OCI-LY1 (cell line): ENCODE data around the gene SLC9A7.

Experiments
- H2AFZ ChIP-seq: fragments of 200-600 bp; sonication (generic), shearing (Covaris generic); 2 replicates; pipeline ENCODE4 v1.6.0; 2014; ENCODE audit warnings: antibody characterized with exemption, mild to moderate bottlenecking, low read length
- H3F3A ChIP-seq: fragments of 200-600 bp; sonication (generic), shearing (Covaris generic); 2 replicates; pipeline ENCODE4 v1.6.0; 2014; ENCODE audit warnings: mild to moderate bottlenecking, antibody characterized with exemption, low read length, moderate library complexity; ENCODE audit not compliant: insufficient read depth
- H3K27ac ChIP-seq: fragments of 200-600 bp; sonication (generic); 2 replicates; pipeline ENCODE4 v1.5.1; 2014; ENCODE audit warnings: low read length, mixed run types, mild to moderate bottlenecking, low read depth; ENCODE audit not compliant: poor library complexity, severe bottlenecking
- H3K27me3 ChIP-seq: fragments of 200-600 bp; sonication (generic); 2 replicates; pipeline ENCODE4 v1.6.0; 2014; ENCODE audit warnings: antibody characterized with exemption, mild to moderate bottlenecking, low read length, moderate library complexity; ENCODE audit not compliant: insufficient read depth
- H3K36me3 ChIP-seq: fragments of 200-600 bp; sonication (generic); 2 replicates; pipeline ENCODE4 v1.6.1; 2014; ENCODE audit warnings: mild to moderate bottlenecking, antibody characterized with exemption, low read length, moderate library complexity, mixed read lengths; ENCODE audit not compliant: insufficient read depth
- H3K4me1 ChIP-seq: fragments of 200-600 bp; sonication (generic); 2 replicates; pipeline ENCODE4 v1.5.1; 2014; ENCODE audit warnings: mild to moderate bottlenecking, low read length, moderate library complexity; ENCODE audit not compliant: insufficient read depth, severe bottlenecking
- H3K4me2 ChIP-seq: fragments of 200-600 bp; sonication (generic), shearing (Covaris generic); 2 replicates; pipeline ENCODE4 v1.6.1; 2014; ENCODE audit warnings: low read length
- H3K4me3 ChIP-seq: fragments of 200-600 bp; sonication (generic); 2 replicates; pipeline ENCODE4 v1.5.1; 2014; ENCODE audit warnings: low read length, low read depth, mild to moderate bottlenecking, mixed read lengths; ENCODE audit not compliant: poor library complexity, severe bottlenecking
- H3K79me2 ChIP-seq: fragments of 200-600 bp; shearing (Covaris generic); 2 replicates; pipeline ENCODE4 v1.6.1; 2016; ENCODE audit warnings: mixed run types, low read length, mixed read lengths; ENCODE audit not compliant: insufficient read depth
- H3K9ac ChIP-seq: fragments of 200-600 bp; sonication (generic), shearing (Covaris generic); 2 replicates; pipeline ENCODE4 v1.6.1; 2014; ENCODE audit warnings: mild to moderate bottlenecking, low read length, mixed read lengths
- H3K9me2 ChIP-seq: fragments of 200-600 bp; sonication (generic), shearing (Covaris generic); 2 replicates; pipeline ENCODE4 v1.6.1; 2014; ENCODE audit warnings: low read depth, mild to moderate bottlenecking, low read length, mixed read lengths
- H3K9me3 ChIP-seq: fragments of 200-600 bp; shearing (Covaris generic); 2 replicates; pipeline ENCODE4 v1.6.1; 2014; ENCODE audit warnings: low read length, mixed read lengths
- H4K20me1 ChIP-seq: fragments of 200-600 bp; sonication (generic), shearing (Covaris generic); 2 replicates; pipeline ENCODE4 v1.6.0; 2016; ENCODE audit warnings: mild to moderate bottlenecking, low read length; ENCODE audit not compliant: insufficient read depth
- EZH2 ChIP-seq: fragments of 200-600 bp; sonication (generic), shearing (Covaris generic); IDR thresholded peaks from 2 replicates; pipeline ENCODE4 v1.8.0; 2017; ENCODE audit warnings: borderline replicate concordance, mixed run types, mild to moderate bottlenecking, antibody characterized with exemption, low read length, moderate library complexity, mixed read lengths
- TF ChIP-seq, protein P1 (sequence below): fragments of 200-600 bp; sonication (generic), shearing (Covaris generic); IDR thresholded peaks from 2 replicates; pipeline ENCODE4 v1.5.1; 2017; ENCODE audit warnings: mild to moderate bottlenecking, antibody characterized with exemption, low read length, moderate library complexity, mixed read lengths

Gene SLC9A7

DNA sequence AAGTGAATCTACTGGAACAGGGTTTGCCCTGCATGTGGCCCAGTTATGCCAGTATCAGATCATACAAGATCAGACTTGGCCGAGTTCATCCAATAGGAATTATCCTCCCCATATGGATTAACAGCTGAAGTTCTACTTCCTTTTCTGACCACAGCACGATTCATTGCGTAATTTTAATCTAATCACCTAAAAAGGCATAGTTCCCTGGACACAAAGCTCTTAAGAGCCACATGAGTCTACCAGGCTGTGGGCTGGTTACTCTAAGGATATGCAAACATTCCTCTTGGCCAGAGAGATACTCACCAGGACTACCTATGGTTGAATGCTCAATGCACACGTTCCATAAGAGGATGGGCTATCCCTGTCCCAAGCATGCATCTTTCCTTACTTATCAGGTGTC, 138.4 kb downstream of the SLC9A7 start:
- no peaks in the 10 kb centered on the region for H3K9me2 ChIP-seq
- H4K20me1 ChIP-seq: no peaks in the 10 kb centered on the region
- no peak overlapping the region for H3K4me2 ChIP-seq
- peaks cover 47% of the 10 kb centered on the region for H3K36me3 ChIP-seq
- H3K4me1 ChIP-seq: no peaks in the 10 kb centered on the region
- TF ChIP-seq EZH2: no peak
- TF ChIP-seq, protein P1, sequence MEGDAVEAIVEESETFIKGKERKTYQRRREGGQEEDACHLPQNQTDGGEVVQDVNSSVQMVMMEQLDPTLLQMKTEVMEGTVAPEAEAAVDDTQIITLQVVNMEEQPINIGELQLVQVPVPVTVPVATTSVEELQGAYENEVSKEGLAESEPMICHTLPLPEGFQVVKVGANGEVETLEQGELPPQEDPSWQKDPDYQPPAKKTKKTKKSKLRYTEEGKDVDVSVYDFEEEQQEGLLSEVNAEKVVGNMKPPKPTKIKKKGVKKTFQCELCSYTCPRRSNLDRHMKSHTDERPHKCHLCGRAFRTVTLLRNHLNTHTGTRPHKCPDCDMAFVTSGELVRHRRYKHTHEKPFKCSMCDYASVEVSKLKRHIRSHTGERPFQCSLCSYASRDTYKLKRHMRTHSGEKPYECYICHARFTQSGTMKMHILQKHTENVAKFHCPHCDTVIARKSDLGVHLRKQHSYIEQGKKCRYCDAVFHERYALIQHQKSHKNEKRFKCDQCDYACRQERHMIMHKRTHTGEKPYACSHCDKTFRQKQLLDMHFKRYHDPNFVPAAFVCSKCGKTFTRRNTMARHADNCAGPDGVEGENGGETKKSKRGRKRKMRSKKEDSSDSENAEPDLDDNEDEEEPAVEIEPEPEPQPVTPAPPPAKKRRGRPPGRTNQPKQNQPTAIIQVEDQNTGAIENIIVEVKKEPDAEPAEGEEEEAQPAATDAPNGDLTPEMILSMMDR: no peak
- no peak overlapping the region for H3K4me3 ChIP-seq
- no peak overlapping the region for H2AFZ ChIP-seq
- H3K27ac ChIP-seq: no peak overlapping the region
- H3K27me3 ChIP-seq: no peaks in the 10 kb centered on the region
- H3F3A ChIP-seq: no peaks in the 10 kb centered on the region
- no peaks in the 10 kb centered on the region for H3K79me2 ChIP-seq
- H3K9me3 ChIP-seq: no peaks in the 10 kb centered on the region
- H3K9ac ChIP-seq: no peak overlapping the region

DNA sequence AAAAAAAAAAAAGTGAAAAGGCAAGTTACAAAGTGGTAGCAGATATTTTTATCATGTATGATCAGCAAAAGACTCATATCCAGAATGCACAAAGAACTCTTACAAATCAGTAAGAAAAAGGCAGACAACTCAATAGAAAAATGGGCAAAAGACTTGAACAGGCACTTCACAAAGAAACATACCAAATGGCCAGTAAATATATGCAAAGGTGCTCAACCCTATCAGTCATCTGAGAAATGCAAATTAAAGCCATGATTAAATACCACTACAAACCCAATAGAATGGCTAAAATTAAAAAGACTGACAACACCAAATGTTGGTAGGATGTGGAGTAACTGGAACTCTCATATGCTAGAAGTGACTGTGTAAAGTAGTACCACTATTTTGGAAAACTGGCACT, 140.0 kb downstream of the SLC9A7 start:
- no peak overlapping the region for H3K27ac ChIP-seq
- H3K79me2 ChIP-seq: no peaks in the 10 kb centered on the region
- peaks cover 47% of the 10 kb centered on the region for H3K36me3 ChIP-seq
- H2AFZ ChIP-seq: no peak overlapping the region
- H3K9ac ChIP-seq: no peak overlapping the region
- no peaks in the 10 kb centered on the region for H3F3A ChIP-seq
- no peaks in the 10 kb centered on the region for H3K9me2 ChIP-seq
- H3K9me3 ChIP-seq: no peaks in the 10 kb centered on the region
- H3K4me3 ChIP-seq: no peak overlapping the region
- no peak for TF ChIP-seq EZH2
- TF ChIP-seq, protein P1: no peak
- no peaks in the 10 kb centered on the region for H3K27me3 ChIP-seq
- H3K4me1 ChIP-seq: no peaks in the 10 kb centered on the region
- no peak overlapping the region for H3K4me2 ChIP-seq
- no peaks in the 10 kb centered on the region for H4K20me1 ChIP-seq

DNA sequence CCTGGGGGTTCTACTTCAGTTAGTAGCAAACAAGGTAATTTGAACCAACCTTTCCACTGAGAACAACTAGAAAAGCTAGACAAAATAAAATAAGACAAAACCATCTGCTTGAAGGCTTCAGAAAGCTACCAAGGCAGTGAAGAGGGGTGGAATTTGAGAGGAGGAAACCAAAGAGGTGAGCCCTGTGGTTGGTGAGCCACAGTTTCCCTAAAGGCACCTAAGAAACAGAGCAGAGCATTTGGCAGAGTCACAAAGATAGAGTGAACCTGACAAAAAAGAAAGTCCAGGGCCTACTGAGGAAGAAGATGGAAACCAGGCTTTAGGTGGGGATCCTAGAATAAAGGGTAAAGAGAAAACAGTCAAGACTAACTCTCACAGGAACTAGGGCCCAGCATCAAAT, 141.0 kb downstream of the SLC9A7 start:
- Histone ChIP-seq H3F3A (no peaks in the 10 kb centered on the region), H3K9me2 (no peaks in the 10 kb centered on the region), H3K9ac (no peak overlapping the region), H2AFZ (no peak overlapping the region), H3K36me3 (peaks cover 53% of the 10 kb centered on the region), H3K4me2 (no peak overlapping the region), H3K79me2 (no peaks in the 10 kb centered on the region), H3K9me3 (no peaks in the 10 kb centered on the region), H3K27ac (no peak overlapping the region), H3K27me3 (no peaks in the 10 kb centered on the region), H3K4me3 (no peak overlapping the region), H3K4me1 (no peaks in the 10 kb centered on the region), H4K20me1 (no peaks in the 10 kb centered on the region)
- TF ChIP-seq, protein P1: no peak
- no peak for TF ChIP-seq EZH2
